Esophagus muscularis mucosa (tissue), 4 donors: ENCODE measurements around the gene PGBD5. TPM values are rescaled to one million over a fixed set of nuclear protein-coding genes. Genes with fewer than 3 reads are reported as not detected.

Source experiments
- DNase-seq: peaks from one replicate; pipeline ENCODE4 v3.0.0-alpha.2; 2017; ENCODE audit errors: extremely low spot score
- H3K27ac ChIP-seq, 4 donors: fragments of 200-600 bp; sonication (generic); replicated peaks in 1 of 4; 1 replicate in 3 of 4; 2 replicates in 1 of 4; pipeline ENCODE4 v1.5.1; 2016 to 2019; ENCODE audit warnings: mild to moderate bottlenecking in 1 of 4
- H3K27me3 ChIP-seq, 4 donors: fragments of 200-600 bp; sonication (generic); one replicate each; pipeline versions ENCODE4 v1.5.1 to v1.6.0; 2016 to 2019
- H3K36me3 ChIP-seq, 4 donors: fragments of 200-600 bp; sonication (generic); one replicate each; pipeline ENCODE4 v1.5.1; 2016 to 2019
- H3K4me1 ChIP-seq, 4 donors: fragments of 200-600 bp; sonication (generic); one replicate each; pipeline ENCODE4 v1.5.1; 2016 to 2019
- H3K4me3 ChIP-seq, 4 donors: fragments of 200-600 bp; sonication (generic); 1 replicate in 2 of 4; 2 replicates in 2 of 4; pipeline ENCODE4 v1.5.1; 2016 to 2019; ENCODE audit warnings: mild to moderate bottlenecking in 4 of 4, moderate library complexity in 1 of 4
- H3K9me3 ChIP-seq, 4 donors: fragments of 200-600 bp; sonication (generic); 1 replicate in 3 of 4; 2 replicates in 1 of 4; pipeline ENCODE4 v1.5.1; 2016 to 2019
- EP300 ChIP-seq: sonication (generic); formaldehyde crosslinking; IDR thresholded peaks from one replicate; pipeline ENCODE4 v1.6.1; 2017; ENCODE audit warnings: antibody characterized with exemption
- POLR2A ChIP-seq: fragments of 450-650 bp; IDR thresholded peaks from one replicate; pipeline ENCODE4 v1.6.1; 2017; ENCODE audit warnings: antibody characterized with exemption, moderate library complexity, mild to moderate bottlenecking, low read depth
- POLR2AphosphoS5 ChIP-seq, 2 donors: sonication (generic); formaldehyde crosslinking; IDR thresholded peaks; one replicate each; pipeline ENCODE4 v1.6.1; 2017; ENCODE audit warnings: antibody characterized with exemption in 2 of 2
- WGBS: methylation state at CpG from one replicate; pipeline ENCODE4 v1.1.5; 2018; 5-methylcytosine and 5-hydroxymethylcytosine counted together
- intact Hi-C: fragments of 100-400 bp; cut with DNase I; formaldehyde crosslinking; loops from one replicate; pipeline ENCODE4 v1.15.1; 2023
- total RNA-seq, 4 donors: library from RNA; depleted of rRNA; stranded (reverse); fragments of >200 nt; gene quantifications; one replicate each; pipeline versions ENCODE4 v1.1.0 to v1.2.1, GENCODE V29; 2016
- TF ChIP-seq, protein P1 (sequence below), 3 experiments: fragments of 200-600 bp in 2 of 3; fragments of 450-650 bp in 1 of 3; sonication (generic) in 2 of 3; IDR thresholded peaks; one replicate each; pipeline ENCODE4 v1.5.1; 2017 to 2019; ENCODE audit warnings: antibody characterized with exemption in 3 of 3, mild to moderate bottlenecking in 2 of 3, moderate library complexity in 1 of 3

The PGBD5 gene
- total RNA-seq, 4 donors from 2014 or later: 0.19 to 1.2 (median 0.62) TPM

DNA sequence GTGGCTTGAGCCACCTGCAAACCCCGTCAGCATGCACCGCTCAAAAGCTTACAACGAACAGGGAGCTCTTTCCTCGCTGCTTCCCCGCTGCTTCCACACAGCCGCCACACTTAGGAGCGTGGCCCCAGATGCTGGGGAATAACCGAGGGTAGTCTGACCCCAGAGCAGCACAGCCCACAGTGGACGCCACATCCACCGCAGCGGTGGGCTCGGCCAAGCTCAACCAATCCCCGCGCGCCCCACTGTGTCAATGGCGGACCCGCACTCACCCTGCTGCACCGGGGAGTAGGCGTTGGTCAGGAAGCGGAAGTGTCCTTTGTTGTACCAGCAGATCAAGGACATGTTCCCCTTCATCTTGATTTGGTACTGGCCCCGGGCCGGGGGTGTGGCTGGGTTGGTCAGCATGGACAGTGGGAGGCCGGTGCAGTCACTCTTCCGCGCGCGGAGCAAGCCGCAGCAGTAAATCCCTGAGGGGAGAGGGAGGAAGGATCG, 93.5 kb downstream of the PGBD5 start:
- WGBS: 88% methylated on average over 16 of the region's 29 CpGs
- H3K27ac ChIP-seq: no peak overlapping the region
- no peaks in the 10 kb centered on the region for H3K9me3 ChIP-seq
- DNase-seq: no peak
- peaks cover 0 to 13% (median 5%) of the 10 kb centered on the region in 4 donors for H3K4me1 ChIP-seq
- peaks cover 0 to 10% (median 0%) of the 10 kb centered on the region in 4 donors for H3K27me3 ChIP-seq
- H3K36me3 ChIP-seq: no peaks in the 10 kb centered on the region
- intact Hi-C loops: no loop called here
- peak overlapping the region in 1 of 4 donors; percentile 1 for H3K4me3 ChIP-seq
- TF ChIP-seq POLR2AphosphoS5 (IDR thresholded peaks at IDR 0.05) (no peak), EP300 (no peak), POLR2A (no peak)
- TF ChIP-seq, protein P1, sequence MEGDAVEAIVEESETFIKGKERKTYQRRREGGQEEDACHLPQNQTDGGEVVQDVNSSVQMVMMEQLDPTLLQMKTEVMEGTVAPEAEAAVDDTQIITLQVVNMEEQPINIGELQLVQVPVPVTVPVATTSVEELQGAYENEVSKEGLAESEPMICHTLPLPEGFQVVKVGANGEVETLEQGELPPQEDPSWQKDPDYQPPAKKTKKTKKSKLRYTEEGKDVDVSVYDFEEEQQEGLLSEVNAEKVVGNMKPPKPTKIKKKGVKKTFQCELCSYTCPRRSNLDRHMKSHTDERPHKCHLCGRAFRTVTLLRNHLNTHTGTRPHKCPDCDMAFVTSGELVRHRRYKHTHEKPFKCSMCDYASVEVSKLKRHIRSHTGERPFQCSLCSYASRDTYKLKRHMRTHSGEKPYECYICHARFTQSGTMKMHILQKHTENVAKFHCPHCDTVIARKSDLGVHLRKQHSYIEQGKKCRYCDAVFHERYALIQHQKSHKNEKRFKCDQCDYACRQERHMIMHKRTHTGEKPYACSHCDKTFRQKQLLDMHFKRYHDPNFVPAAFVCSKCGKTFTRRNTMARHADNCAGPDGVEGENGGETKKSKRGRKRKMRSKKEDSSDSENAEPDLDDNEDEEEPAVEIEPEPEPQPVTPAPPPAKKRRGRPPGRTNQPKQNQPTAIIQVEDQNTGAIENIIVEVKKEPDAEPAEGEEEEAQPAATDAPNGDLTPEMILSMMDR (IDR thresholded peaks at IDR 0.05): no peak

DNA sequence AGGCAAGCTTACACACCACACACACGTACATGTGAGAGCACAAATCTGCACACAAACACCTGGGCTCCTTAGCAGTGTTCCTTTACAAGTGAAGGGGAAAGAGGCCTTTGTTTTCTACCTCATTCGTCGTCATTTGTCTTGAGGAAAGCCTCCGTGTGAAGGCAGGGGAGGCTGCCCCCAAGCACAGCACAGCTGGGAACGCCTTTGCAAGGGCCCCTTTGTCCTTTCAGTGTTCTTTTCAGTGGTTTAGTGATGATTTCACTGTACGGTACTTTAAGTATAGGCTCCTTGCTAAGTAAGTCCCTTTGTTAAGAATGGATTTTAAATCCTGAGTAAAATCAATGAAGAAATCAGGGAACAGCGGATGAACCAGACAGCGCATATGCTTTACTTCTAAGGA, 94.1 kb downstream of the PGBD5 start:
- no peak for DNase-seq
- no peak overlapping the region for H3K4me3 ChIP-seq
- 83% methylated on average over 8 of the region's 8 CpGs for WGBS
- no peak overlapping the region for H3K27ac ChIP-seq
- H3K4me1 ChIP-seq: peaks cover 0 to 13% (median 5%) of the 10 kb centered on the region in 4 donors
- peaks cover 0 to 10% (median 0%) of the 10 kb centered on the region in 4 donors for H3K27me3 ChIP-seq
- intact Hi-C loops: no loop called here
- H3K9me3 ChIP-seq: no peaks in the 10 kb centered on the region
- no peak for TF ChIP-seq EP300
- TF ChIP-seq, protein P1 (IDR thresholded peaks at IDR 0.05): no peak
- no peak for TF ChIP-seq POLR2A
- TF ChIP-seq POLR2AphosphoS5 (IDR thresholded peaks at IDR 0.05): no peak
- H3K36me3 ChIP-seq: no peaks in the 10 kb centered on the region

DNA sequence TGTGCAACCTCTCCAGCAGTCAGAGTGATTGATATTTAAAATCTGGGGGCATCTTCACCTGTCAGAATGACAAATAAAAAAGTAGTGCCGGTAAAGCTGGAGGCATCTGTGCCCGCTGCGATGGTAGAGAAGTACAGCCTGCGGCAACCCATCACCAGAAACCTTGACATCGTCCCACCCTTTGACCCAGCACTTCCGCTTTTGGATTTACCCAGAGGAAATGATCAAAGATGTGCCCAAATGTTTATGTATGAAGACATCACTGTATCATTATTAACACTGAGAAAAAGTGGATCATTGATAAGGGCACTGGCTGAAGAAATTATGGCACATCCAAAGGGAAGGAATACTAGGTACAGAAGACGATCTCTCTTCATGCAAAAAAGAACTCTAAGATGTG, 96.0 kb downstream of the PGBD5 start:
- H3K4me1 ChIP-seq: peaks cover 0 to 13% (median 5%) of the 10 kb centered on the region in 4 donors
- no peak overlapping the region for H3K4me3 ChIP-seq
- H3K36me3 ChIP-seq: no peaks in the 10 kb centered on the region
- H3K9me3 ChIP-seq: no peaks in the 10 kb centered on the region
- DNase-seq: no peak
- peaks cover 0 to 10% (median 0%) of the 10 kb centered on the region in 4 donors for H3K27me3 ChIP-seq
- no peak overlapping the region for H3K27ac ChIP-seq
- intact Hi-C loops: no loop called here
- WGBS: 87% methylated on average over 7 of the region's 7 CpGs
- TF ChIP-seq, protein P1 (IDR thresholded peaks at IDR 0.05): no peak
- TF ChIP-seq POLR2AphosphoS5 (IDR thresholded peaks at IDR 0.05) (no peak), EP300 (no peak), POLR2A (no peak)

DNA sequence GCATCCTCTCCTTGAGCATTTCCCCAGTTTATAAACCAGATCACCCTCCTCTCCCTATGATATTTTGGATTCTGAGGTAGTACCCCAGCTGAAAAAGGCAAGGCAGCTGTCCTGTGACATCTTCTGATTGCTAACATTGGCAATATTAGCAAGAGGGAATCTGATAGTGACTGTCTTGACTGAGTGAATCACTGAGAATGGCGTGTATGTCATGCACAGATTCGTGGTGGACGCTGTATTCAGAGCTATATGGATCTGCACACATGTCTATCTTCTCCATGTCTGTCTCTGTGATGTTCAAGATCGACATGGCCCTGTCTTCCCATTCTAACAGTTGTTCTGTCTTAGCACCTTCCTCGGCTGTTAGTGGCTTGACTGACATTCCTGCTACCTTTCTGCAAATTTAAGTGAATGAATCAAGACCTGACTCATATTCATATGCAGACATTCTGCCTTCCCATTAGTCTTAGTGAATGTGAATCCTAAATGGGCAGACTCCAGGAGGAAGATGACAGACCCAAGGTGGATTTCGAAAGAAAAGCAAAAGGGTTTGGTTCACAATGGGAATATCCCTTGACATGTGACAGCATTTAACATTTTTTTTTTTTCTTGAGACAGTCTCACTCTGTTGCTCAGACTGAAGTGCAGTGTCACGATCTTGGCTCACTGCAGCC, 97.7 kb downstream of the PGBD5 start:
- Histone ChIP-seq H3K4me3 (no peak overlapping the region), H3K4me1 (peaks cover 0 to 2% (median 0%) of the 10 kb centered on the region in 4 donors), H3K36me3 (no peaks in the 10 kb centered on the region), H3K27me3 (peaks cover 0 to 10% (median 0%) of the 10 kb centered on the region in 4 donors), H3K27ac (no peak overlapping the region), H3K9me3 (no peaks in the 10 kb centered on the region)
- intact Hi-C loops: no loop called here
- no peak for TF ChIP-seq POLR2A
- no peak for TF ChIP-seq POLR2AphosphoS5 (IDR thresholded peaks at IDR 0.05)
- TF ChIP-seq, protein P1 (IDR thresholded peaks at IDR 0.05): no peak
- TF ChIP-seq EP300: no peak
- DNase-seq: no peak
- WGBS: 92% methylated on average over 7 of the region's 7 CpGs

DNA sequence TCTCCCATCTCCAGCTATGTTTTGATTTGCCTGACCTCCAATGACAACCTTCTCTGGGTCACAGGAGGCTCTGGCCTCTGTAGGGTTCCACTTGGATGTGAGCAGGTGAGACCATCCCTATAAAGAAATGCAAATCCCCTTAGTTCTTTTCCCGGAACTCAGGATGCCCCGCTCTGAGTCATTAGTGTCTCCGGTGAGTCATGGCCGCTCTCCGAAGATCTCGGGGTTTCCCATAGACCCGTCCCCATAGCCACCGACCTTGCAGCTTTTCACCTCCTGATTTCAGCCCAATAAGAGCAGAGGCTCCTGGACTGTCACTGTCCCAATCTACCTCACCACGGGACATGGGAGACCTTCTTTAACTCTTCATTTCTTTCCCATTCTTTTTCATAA, 98.2 kb downstream of the PGBD5 start:
- Histone ChIP-seq H3K9me3 (no peaks in the 10 kb centered on the region), H3K36me3 (no peaks in the 10 kb centered on the region), H3K4me1 (no peaks in the 10 kb centered on the region), H3K27me3 (peaks cover 0 to 9% (median 0%) of the 10 kb centered on the region in 4 donors), H3K4me3 (no peak overlapping the region), H3K27ac (no peak overlapping the region)
- TF ChIP-seq POLR2A: no peak
- TF ChIP-seq, protein P1 (IDR thresholded peaks at IDR 0.05): no peak
- no peak for TF ChIP-seq EP300
- no peak for TF ChIP-seq POLR2AphosphoS5 (IDR thresholded peaks at IDR 0.05)
- DNase-seq: no peak
- intact Hi-C loops: no loop called here
- 85% methylated on average over 9 of the region's 9 CpGs for WGBS
